K562 (cell line): ENCODE measurements around the gene CRELD2. TPM values are rescaled to one million over a fixed set of nuclear protein-coding genes. Genes with fewer than 3 reads are reported as not detected.

Experiments used
- E2F8 ChIP-seq: fragments of 450-650 bp; IDR thresholded peaks from 2 replicates; pipeline ENCODE4 v1.7.1; 2018; ENCODE audit warnings: mild to moderate bottlenecking, low read depth; ENCODE audit not compliant: partially characterized antibody
- FOXA1 ChIP-seq: fragments of 450-650 bp; IDR thresholded peaks from 2 replicates; pipeline ENCODE4 v1.6.1; 2016; ENCODE audit warnings: mild to moderate bottlenecking, borderline replicate concordance
- GTF2F1 ChIP-seq: IDR thresholded peaks from 2 replicates; pipeline ENCODE4 v1.6.1; 2011; ENCODE audit warnings: low read depth, low read length, improper control_type of control experiment
- HDAC1 ChIP-seq, 2 experiments: fragments of 450-650 bp; IDR thresholded peaks; 2 replicates each; pipeline ENCODE4 v1.6.1; 2016 to 2017; ENCODE audit warnings: inconsistent platforms in 1 of 2, mild to moderate bottlenecking in 1 of 2, moderate library complexity in 1 of 2
- PBX2 ChIP-seq, 2 experiments: IDR thresholded peaks in 1 of 2; conservative IDR thresholded peaks in 1 of 2; 2 replicates each; pipeline ENCODE4 v1.6.1; 2016; ENCODE audit warnings: low read depth in 2 of 2, mild to moderate bottlenecking in 1 of 2, missing compliant biosample characterization in 1 of 2, missing genetic modification characterization in 1 of 2, moderate library complexity in 1 of 2
- SNRNP70 ChIP-seq: fragments of 200-400 bp; formaldehyde crosslinking; optimal IDR thresholded peaks from 2 replicates; pipeline ENCODE3; 2017; ENCODE audit warnings: low read depth, low read length
- TRIM28 ChIP-seq: fragments of 450-650 bp; IDR thresholded peaks from 2 replicates; pipeline ENCODE4 v1.6.1; 2017
- ZBTB40 ChIP-seq, 2 experiments: fragments of 450-650 bp in 1 of 2; sonication (generic) in 1 of 2; formaldehyde crosslinking in 1 of 2; IDR thresholded peaks; 2 replicates each; pipeline versions ENCODE4 v1.7.1 to v1.9.0; 2016 to 2022; ENCODE audit warnings: inconsistent platforms in 1 of 2, mild to moderate bottlenecking in 1 of 2, missing genetic modification reagents in 1 of 2
- ZNF785 ChIP-seq: fragments of 250-450 bp; sonication (Bioruptor Pico); IDR thresholded peaks from 2 replicates; pipeline ENCODE4 v1.4.0; 2020; ENCODE audit warnings: mild to moderate bottlenecking
- polyA plus RNA-seq, 8 experiments: library from polyadenylated mRNA; depleted of rRNA in 4 of 8; stranded (reverse) in 5 of 8; unstranded in 3 of 8; fragments of >200 nt; fragmentation: Nextera tagmentation in 2 of 8; fragmentation: Illumina TruSeq in 1 of 8; extraction: Ambion mirVana in 2 of 8; extraction: Trizol in 1 of 8; gene quantifications; 2 replicates each; pipeline versions ENCODE4 v1.2.1 to v1.2.3, GENCODE V29; 2011 to 2014; ENCODE audit warnings: inconsistent platforms in 1 of 8, missing spikeins in 1 of 8
- total RNA-seq, 7 experiments: library from RNA; depleted of rRNA in 6 of 7; stranded (reverse); fragments of >200 nt in 6 of 7; fragmentation: Illumina TruSeq in 2 of 7; extraction: Trizol in 2 of 7; gene quantifications; 2 replicates each; pipeline versions ENCODE4 v1.2.1 to v1.2.3, GENCODE V29; 2011 to 2021; ENCODE audit warnings: low replicate concordance in 1 of 7
- TF ChIP-seq, protein P1 (sequence below): fragments of 250-450 bp; sonication (Bioruptor Pico); IDR thresholded peaks from 2 replicates; pipeline ENCODE4 v1.6.1; 2021; ENCODE audit warnings: mild to moderate bottlenecking
- TF ChIP-seq, protein P2 (sequence below), 2 experiments: fragments of 250-450 bp in 1 of 2; fragments of 450-650 bp in 1 of 2; sonication (Bioruptor Pico) in 1 of 2; IDR thresholded peaks; 2 replicates each; pipeline versions ENCODE4 v1.6.1 to v1.8.0; 2016 to 2021; ENCODE audit warnings: mild to moderate bottlenecking in 2 of 2, moderate library complexity in 2 of 2, missing compliant biosample characterization in 1 of 2, missing genetic modification characterization in 1 of 2

CRELD2 gene
- total and polyA plus RNA-seq, 9 of the 15 experiments (the other 6 are each of a cell fraction or from before 2014, with no cell fraction given) = 0.96 to 25.3 (median 8.8) TPM

DNA sequence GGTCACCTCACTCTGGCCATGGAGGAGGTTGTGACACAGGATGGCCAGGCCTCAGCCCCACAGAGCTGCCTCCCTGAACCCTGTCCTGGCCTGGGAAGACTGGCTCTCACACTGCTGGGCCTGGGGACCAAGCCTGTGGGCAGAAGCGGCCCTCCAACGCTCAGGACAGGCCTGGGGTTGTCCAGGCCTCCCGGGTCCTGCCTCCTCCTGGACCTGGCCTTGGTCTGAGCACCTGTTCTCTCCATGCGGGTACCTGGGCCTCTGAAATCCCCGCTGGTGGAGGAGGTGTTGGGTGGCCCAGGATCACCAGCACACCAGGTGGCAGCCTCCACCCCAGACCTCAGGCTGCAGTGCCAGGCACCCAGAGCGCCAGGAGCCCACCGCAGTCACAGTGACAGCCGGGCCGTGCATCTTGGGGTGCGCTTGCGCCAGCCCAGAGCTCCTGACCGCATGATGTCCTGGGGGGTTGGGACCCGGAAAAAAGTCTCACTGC lies 26.0 kb downstream of the CRELD2 start (continued):
- TF ChIP-seq ZBTB40 (IDR thresholded peaks at IDR 0.05) = no peak
- TF ChIP-seq ZBTB40 (CRISPR knock-in tag; IDR thresholded peaks at IDR 0.05) = no peak
- TF ChIP-seq PBX2 (CRISPR knock-in tag; IDR thresholded peaks at IDR 0.05; ENCODE audit: low read depth) = no peak
- no peak for TF ChIP-seq PBX2 (tag; conservative IDR thresholded peaks at IDR 0.05; ENCODE audit: low read depth)
- TF ChIP-seq, protein P1, sequence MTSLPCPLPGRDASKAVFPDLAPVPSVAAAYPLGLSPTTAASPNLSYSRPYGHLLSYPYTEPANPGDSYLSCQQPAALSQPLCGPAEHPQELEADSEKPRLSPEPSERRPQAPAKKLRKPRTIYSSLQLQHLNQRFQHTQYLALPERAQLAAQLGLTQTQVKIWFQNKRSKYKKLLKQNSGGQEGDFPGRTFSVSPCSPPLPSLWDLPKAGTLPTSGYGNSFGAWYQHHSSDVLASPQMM (CRISPR knock-in tag) = no peak
- no peak for TF ChIP-seq ZNF785 (CRISPR knock-in tag)
- TF ChIP-seq SNRNP70 = no peak
- no peak for TF ChIP-seq TRIM28
- TF ChIP-seq FOXA1 = no peak
- TF ChIP-seq, protein P2, sequence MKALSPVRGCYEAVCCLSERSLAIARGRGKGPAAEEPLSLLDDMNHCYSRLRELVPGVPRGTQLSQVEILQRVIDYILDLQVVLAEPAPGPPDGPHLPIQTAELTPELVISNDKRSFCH (CRISPR knock-in tag; IDR thresholded peaks at IDR 0.05) = no peak
- TF ChIP-seq, protein P2 (tag; IDR thresholded peaks at IDR 0.05) = no peak
- no peak for TF ChIP-seq E2F8
- TF ChIP-seq HDAC1 (IDR thresholded peaks at IDR 0.05) = no peak
- no peak for TF ChIP-seq GTF2F1
